ENCODE measurements around the gene PTPRD. TPM values are rescaled to one million over a fixed set of nuclear protein-coding genes. Genes with fewer than 3 reads are reported as not detected.

The PTPRD gene
- total and polyA plus RNA-seq, 9 of the 15 experiments (the other 6 are each of a cell fraction or from before 2014, with no cell fraction given) = 0.11 TPM; not detected in 8

GRCh38 chr9:8890695-8891094, 1722.1 kb downstream of the PTPRD start:
- intact Hi-C loops (cut with micrococcal nuclease) = no loop called here
- POLR2A ChIA-PET = no interaction called here

More at GRCh38 chr9:8890695-8891094, 1722.1 kb downstream of the PTPRD start:
- no peak overlapping the region for H3K9ac ChIP-seq (ENCODE audit: insufficient read depth in 1 of 2, low read depth in 2 of 2, low read length in 2 of 2)
- H3K79me2 ChIP-seq (ENCODE audit: control insufficient read depth, insufficient read depth, low read length) = no peaks in the 10 kb centered on the region
- ATAC-seq (no peak), FAIRE-seq (no peak), DNase-seq (ENCODE audit: extremely low read depth in 1 of 4, low spot score in 3 of 4) (no peak)
- 10% methylated on average over 2 of the region's 2 CpGs for WGBS (ENCODE audit: insufficient coverage, low coverage, missing lambda C conversion rate)
- no peak overlapping the region for H2AFZ ChIP-seq (ENCODE audit: low read depth, low read length)
- BruUV-seq (replicated peaks) = no TSS peak
- H3K27ac ChIP-seq (ENCODE audit: extremely low read depth, low read depth, low read length) = no peak overlapping the region
- no peaks in the 10 kb centered on the region for H3K4me1 ChIP-seq (replicated peaks in 1 of 2; ENCODE audit: control insufficient read depth in 2 of 2, insufficient read depth in 2 of 2, low read length in 2 of 2)
- H3K27me3 ChIP-seq (ENCODE audit: control insufficient read depth in 2 of 2, insufficient read depth in 2 of 2, low read length in 2 of 2) = no peaks in the 10 kb centered on the region
- no peaks in the 10 kb centered on the region for H3K9me1 ChIP-seq (ENCODE audit: control insufficient read depth, insufficient read depth, low read length)
- H3K36me3 ChIP-seq (ENCODE audit: control insufficient read depth, insufficient read depth, low read length) = no peaks in the 10 kb centered on the region
- CTCF ChIA-PET (ENCODE audit: low intra/inter-chr PET ratio) = no interaction called here
- in situ Hi-C loops (cut with MboI) = no loop called here
- H3K9me3 ChIP-seq (replicated peaks; ENCODE audit: control insufficient read depth, insufficient read depth, low read depth, low read length) = no peaks in the 10 kb centered on the region
- H4K20me1 ChIP-seq (replicated peaks; ENCODE audit: control insufficient read depth, insufficient read depth, low read length) = no peaks in the 10 kb centered on the region
- TF ChIP-seq RCOR1 (IDR thresholded peaks at IDR 0.05; ENCODE audit: borderline replicate concordance in 1 of 2, low read depth in 2 of 2, low read length in 2 of 2) (no peak), HIVEP1 (CRISPR knock-in tag; IDR thresholded peaks at IDR 0.05) (no peak), ATF4 (CRISPR knock-in tag; IDR thresholded peaks at IDR 0.05) (no peak), FUS (optimal IDR thresholded peaks at IDR 0.05; ENCODE audit: low read depth, low read length) (no peak), SMAD2 (IDR thresholded peaks at IDR 0.05; ENCODE audit: low read depth, low read length) (no peak), ZNF124 (CRISPR knock-in tag; IDR thresholded peaks at IDR 0.05) (no peak), HMGN3 (IDR thresholded peaks at IDR 0.05; ENCODE audit: borderline replicate concordance, extremely low read depth, insufficient read length, low read depth, low read length) (no peak), ZBTB11 (CRISPR knock-in tag; IDR thresholded peaks at IDR 0.05) (no peak), CAMTA2 (CRISPR knock-in tag; conservative IDR thresholded peaks at IDR 0.05) (no peak), ETV6 (IDR thresholded peaks at IDR 0.05; ENCODE audit: borderline replicate concordance in 1 of 2, low read depth in 2 of 2, low read length in 1 of 2) (no peak), ETV6 (CRISPR knock-in tag; IDR thresholded peaks at IDR 0.05; ENCODE audit: borderline replicate concordance) (no peak)
- H3K4me2 ChIP-seq (ENCODE audit: insufficient read depth, low read length) = no peak overlapping the region
- no peak overlapping the region for H3K4me3 ChIP-seq
